Adrenal gland (tissue), 12 donors: ENCODE measurements around the gene POLR3E. TPM values are rescaled to one million over a fixed set of nuclear protein-coding genes. Genes with fewer than 3 reads are reported as not detected.
"Not testable (repeated sequence)": the region's sequence is repeated elsewhere in the genome, so short reads cannot be mapped to it uniquely, and the experiment has no call there.

Experiments used
- DNase-seq, 7 donors: peaks; one replicate each; pipeline ENCODE4 v3.0.0-alpha.2; 2019 to 2020
- H3K27ac ChIP-seq, 5 donors: fragments of 200-600 bp; sonication (generic) in 4 of 5; 1 replicate in 3 of 5; 2 replicates in 2 of 5; pipeline versions ENCODE4 v1.5.1 to v1.8.0; 2016 to 2020; ENCODE audit warnings: mild to moderate bottlenecking in 1 of 5
- H3K27me3 ChIP-seq: fragments of 200-600 bp; 2 replicates; pipeline ENCODE4 v1.8.0; 2021
- H3K36me3 ChIP-seq, 2 donors: fragments of 200-600 bp; replicated peaks in 1 of 2; 1 replicate in 1 of 2; 2 replicates in 1 of 2; pipeline versions ENCODE4 v1.5.1 to v1.8.0; 2018 to 2022
- H3K4me1 ChIP-seq, 2 donors: fragments of 200-600 bp; replicated peaks in 1 of 2; 1 replicate in 1 of 2; 2 replicates in 1 of 2; pipeline versions ENCODE4 v1.5.1 to v1.8.0; 2018 to 2021
- H3K4me3 ChIP-seq, 4 donors: fragments of 200-600 bp; sonication (generic) in 3 of 4; one replicate each; pipeline ENCODE4 v1.5.1; 2016 to 2018
- H3K9me3 ChIP-seq, 3 donors: fragments of 200-600 bp; sonication (generic) in 1 of 3; replicated peaks in 1 of 3; 1 replicate in 2 of 3; 2 replicates in 1 of 3; pipeline versions ENCODE4 v1.5.1 to v1.8.0; 2016 to 2021
- POLR2A ChIP-seq, 2 donors: fragments of 450-650 bp; IDR thresholded peaks; one replicate each; pipeline ENCODE4 v1.6.1; 2017; ENCODE audit warnings: antibody characterized with exemption in 2 of 2, mild to moderate bottlenecking in 2 of 2, moderate library complexity in 1 of 2
- WGBS, 4 donors: extraction: QIAGEN DNeasy Blood & Tissue Kit in 2 of 4; methylation state at CpG; one replicate each; pipeline versions ENCODE4 v1.1.5 to v1.1.7; 2013 to 2017; 5-methylcytosine and 5-hydroxymethylcytosine counted together
- intact Hi-C, 2 donors: fragments of 100-400 bp; cut with DNase I; formaldehyde crosslinking; loops; one replicate each; pipeline versions ENCODE4 v1.14.1 to v1.15.0; 2022 to 2023
- polyA plus RNA-seq, 3 donors: library from polyadenylated mRNA; stranded (reverse); fragments of 200-250 nt in 2 of 3; fragments of 350-450 nt in 1 of 3; fragmentation: Illumina TruSeq in 1 of 3; extraction: RNeasy Lipid Tissue Mini Kit (QIAGEN cat#74804) in 1 of 3; gene quantifications; one replicate each; pipeline ENCODE4 v1.2.3, GENCODE V29; 2013 to 2014
- total RNA-seq, 9 donors: library from RNA; depleted of rRNA in 4 of 9; stranded (reverse); fragments of >200 nt in 4 of 9; fragments of 120-200 nt in 1 of 9; fragmentation: NEBNext Ultra II Directional in 1 of 9; extraction: Animal tissue kit (Norgen Biotek cat#: 25700) in 1 of 9; gene quantifications; one replicate each; pipeline versions ENCODE4 v1.1.0 to v1.2.4, GENCODE V29; 2013 to 2023
- TF ChIP-seq, protein P1 (sequence below), 6 experiments: fragments of 450-650 bp in 4 of 6; fragments of 200-600 bp in 2 of 6; sonication (generic) in 1 of 6; IDR thresholded peaks; 1 replicate in 5 of 6; 2 replicates in 1 of 6; pipeline versions ENCODE4 v1.5.1 to v1.8.0; 2016 to 2021; ENCODE audit warnings: antibody characterized with exemption in 6 of 6, mild to moderate bottlenecking in 2 of 6, moderate library complexity in 1 of 6
- donor health status: healthy with polysubstance abuse.
- donor health status: Bipolar disorder and iron deficiency.
- donor health status: DM: yes; HTN: yes; CAD: no.
- donor health status: DM: no; HTN: no; CAD: no.
- donor health status: DM: no; HTN: no; CAD: no.
- donor health status: DM: yes; HTN: yes; CAD: no.

POLR3E gene
- total and polyA plus RNA-seq, 12 donors: 43.8 to 99.4 (median 51.5) TPM

DNA sequence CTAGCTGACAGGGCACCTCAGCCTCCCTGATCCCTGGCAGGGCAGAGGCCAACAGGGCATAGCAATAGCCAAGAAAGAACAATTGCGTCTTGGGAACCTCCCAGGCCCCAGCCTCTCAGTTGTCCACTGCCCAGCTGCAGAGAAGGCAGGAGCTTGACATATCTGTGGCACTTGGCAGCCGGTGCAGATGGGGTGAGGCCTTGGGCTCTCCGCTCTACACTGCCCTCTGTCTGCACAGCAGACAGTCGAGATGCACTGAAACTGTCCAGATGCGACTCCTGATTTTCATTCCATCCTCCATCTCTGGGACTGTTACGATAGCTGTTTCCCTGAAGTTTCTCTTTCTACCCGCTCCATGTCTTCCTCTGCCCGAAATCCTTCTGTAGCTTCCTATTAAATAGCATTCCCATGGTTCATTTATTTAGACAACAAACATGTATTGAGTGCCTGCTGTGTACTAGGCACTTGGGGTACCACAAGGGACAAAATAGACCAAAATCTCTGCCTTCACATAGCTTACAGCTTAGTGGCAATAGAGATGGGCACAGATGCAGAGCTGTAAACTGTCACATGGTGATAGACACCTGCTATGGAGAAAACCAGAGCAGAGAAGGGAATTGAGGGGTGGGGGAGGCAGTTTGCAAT lies 3.3 kb downstream of the POLR3E start:
- H3K4me3 ChIP-seq: no peak overlapping the region

DNA sequence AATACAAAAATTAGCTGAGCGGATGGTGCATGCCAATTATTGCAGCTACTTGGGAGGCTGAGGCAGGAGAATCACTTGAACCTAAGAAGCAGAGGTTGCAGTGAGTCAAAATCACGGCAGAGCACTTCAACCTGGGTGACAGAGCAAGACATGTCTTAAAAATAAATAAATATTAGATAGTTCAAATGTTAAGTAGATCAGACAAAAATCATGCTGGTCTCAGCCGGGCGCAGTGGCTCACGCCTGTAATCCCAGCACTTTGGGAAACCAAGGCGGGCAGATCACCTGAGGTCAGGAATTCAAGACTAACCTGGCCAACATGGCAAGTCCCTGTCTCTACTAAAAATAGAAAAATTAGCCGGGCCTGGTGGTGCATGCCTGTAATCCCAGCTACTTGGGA lies 4.2 kb downstream of the POLR3E start:
- H3K27ac ChIP-seq, H3K4me3 ChIP-seq, intact Hi-C loops, H3K9me3 ChIP-seq, H3K27me3 ChIP-seq, DNase-seq: not testable (repeated sequence)
- Histone ChIP-seq H3K36me3 (peaks cover 0 to 25% of the 10 kb centered on the region in 2 donors), H3K4me1 (peaks cover 2 to 10% of the 10 kb centered on the region in 2 donors)
- 93 to 95% (median 94%) methylated on average over 7 of the region's 7 CpGs for WGBS, 4 donors

More for the DNA sequence above, 3.3 kb downstream of the POLR3E start:
- Histone ChIP-seq H3K27me3 (no peaks in the 10 kb centered on the region), H3K4me1 (peaks cover 4 to 18% of the 10 kb centered on the region in 2 donors), H3K36me3 (peaks cover 0 to 21% of the 10 kb centered on the region in 2 donors), H3K9me3 (no peaks in the 10 kb centered on the region), H3K27ac (peak overlapping the region in 3 of 5 donors; percentile 2 to 30 (median 4))
- intact Hi-C loops: no loop called here
- peak; percentile 75 to 94 (median 88) for DNase-seq
- 34 to 42% (median 35%) methylated on average over 7 to 8 of the region's 8 CpGs for WGBS, 4 donors
- TF ChIP-seq POLR2A (IDR thresholded peaks at IDR 0.05): peak in 1 of 2 donors; percentile 29
- TF ChIP-seq, protein P1, sequence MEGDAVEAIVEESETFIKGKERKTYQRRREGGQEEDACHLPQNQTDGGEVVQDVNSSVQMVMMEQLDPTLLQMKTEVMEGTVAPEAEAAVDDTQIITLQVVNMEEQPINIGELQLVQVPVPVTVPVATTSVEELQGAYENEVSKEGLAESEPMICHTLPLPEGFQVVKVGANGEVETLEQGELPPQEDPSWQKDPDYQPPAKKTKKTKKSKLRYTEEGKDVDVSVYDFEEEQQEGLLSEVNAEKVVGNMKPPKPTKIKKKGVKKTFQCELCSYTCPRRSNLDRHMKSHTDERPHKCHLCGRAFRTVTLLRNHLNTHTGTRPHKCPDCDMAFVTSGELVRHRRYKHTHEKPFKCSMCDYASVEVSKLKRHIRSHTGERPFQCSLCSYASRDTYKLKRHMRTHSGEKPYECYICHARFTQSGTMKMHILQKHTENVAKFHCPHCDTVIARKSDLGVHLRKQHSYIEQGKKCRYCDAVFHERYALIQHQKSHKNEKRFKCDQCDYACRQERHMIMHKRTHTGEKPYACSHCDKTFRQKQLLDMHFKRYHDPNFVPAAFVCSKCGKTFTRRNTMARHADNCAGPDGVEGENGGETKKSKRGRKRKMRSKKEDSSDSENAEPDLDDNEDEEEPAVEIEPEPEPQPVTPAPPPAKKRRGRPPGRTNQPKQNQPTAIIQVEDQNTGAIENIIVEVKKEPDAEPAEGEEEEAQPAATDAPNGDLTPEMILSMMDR (IDR thresholded peaks at IDR 0.05): peak; percentile 57 to 72 (median 66)

DNA sequence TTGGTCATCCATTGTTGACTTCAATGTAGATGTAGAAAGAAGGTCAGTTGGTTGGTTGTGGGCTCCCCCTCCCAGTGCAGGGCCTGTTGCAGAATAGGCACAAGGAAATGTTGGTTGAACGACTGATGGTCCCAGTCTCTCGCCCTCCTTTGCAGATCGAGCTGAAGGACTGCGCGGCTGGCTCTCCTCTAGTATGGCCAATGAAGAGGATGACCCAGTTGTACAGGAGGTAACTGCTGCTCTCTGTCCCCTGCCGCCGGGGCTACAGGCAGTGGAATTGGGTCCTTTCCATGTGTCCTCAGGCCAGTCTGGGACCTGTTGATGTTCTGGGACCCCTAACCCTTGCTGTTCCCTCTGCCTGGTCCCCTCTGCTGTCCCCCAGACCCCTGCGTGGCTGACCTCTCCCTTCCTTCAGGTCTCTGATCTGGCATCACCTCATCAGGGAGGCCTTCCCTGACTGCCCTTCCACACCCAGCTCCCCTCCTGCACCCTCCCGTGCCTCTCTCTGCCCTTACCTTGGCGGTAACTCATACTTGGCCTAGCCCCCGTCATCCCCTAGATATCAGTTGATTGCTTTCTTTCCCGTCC lies 5.7 kb downstream of the POLR3E start:
- TF ChIP-seq, protein P1 (IDR thresholded peaks at IDR 0.05): no peak
- TF ChIP-seq POLR2A (IDR thresholded peaks at IDR 0.05): no peak
- H3K4me1 ChIP-seq: peaks cover 0 to 6% of the 10 kb centered on the region in 2 donors

DNA sequence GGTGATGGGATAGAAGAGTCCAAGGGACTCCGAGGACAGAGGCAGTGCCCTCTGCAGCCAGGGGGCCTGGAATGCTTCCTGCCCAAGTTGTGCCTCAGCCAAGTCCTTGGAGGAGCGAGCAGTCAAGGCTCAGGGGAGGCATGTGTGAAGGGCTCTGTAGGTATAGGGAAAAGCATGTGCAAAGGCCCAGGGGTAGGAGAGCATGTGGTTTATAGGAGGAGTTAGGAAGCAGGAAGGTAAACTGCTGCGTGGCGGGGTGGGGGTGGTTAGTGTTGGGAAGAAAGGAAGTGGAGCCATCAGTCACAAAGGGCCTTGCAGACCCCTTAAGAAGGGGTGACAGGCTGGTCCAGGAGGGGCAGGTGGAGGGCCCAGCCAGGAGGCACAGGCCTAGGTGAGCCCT lies 7.2 kb downstream of the POLR3E start:
- no peak overlapping the region for H3K27ac ChIP-seq
- no peaks in the 10 kb centered on the region for H3K4me1 ChIP-seq
- TF ChIP-seq, protein P1 (IDR thresholded peaks at IDR 0.05): no peak
- no peak for TF ChIP-seq POLR2A (IDR thresholded peaks at IDR 0.05)
- intact Hi-C loops: no loop called here
- 76 to 91% (median 82%) methylated on average over 4 of the region's 4 CpGs for WGBS, 4 donors
- peaks cover 0 to 45% of the 10 kb centered on the region in 2 donors for H3K36me3 ChIP-seq
- H3K27me3 ChIP-seq: no peaks in the 10 kb centered on the region
- H3K9me3 ChIP-seq: no peaks in the 10 kb centered on the region
- no peak overlapping the region for H3K4me3 ChIP-seq
- DNase-seq: no peak

More for the DNA sequence above, 5.7 kb downstream of the POLR3E start:
- Histone ChIP-seq H3K4me3 (no peak overlapping the region), H3K27ac (no peak overlapping the region), H3K27me3 (no peaks in the 10 kb centered on the region), H3K36me3 (peaks cover 0 to 33% of the 10 kb centered on the region in 2 donors), H3K9me3 (no peaks in the 10 kb centered on the region)
- WGBS, 4 donors: 83 to 99% (median 95%) methylated on average over 10 to 12 of the region's 12 CpGs
- intact Hi-C loops: no loop called here
- DNase-seq: no peak
